GM06990 (cell line): ENCODE results near the gene IL20RB.
"Not testable (repeated sequence)": the region's sequence is repeated elsewhere in the genome, so short reads cannot be mapped to it uniquely, and the experiment has no call there.

Experiments used
- DNase-seq: peaks from one replicate; pipeline ENCODE4 v3.0.0-alpha.2; 2011; ENCODE audit not compliant: insufficient read length; ENCODE audit errors: extremely low read depth
- H3K27me3 ChIP-seq: replicated peaks from 2 replicates; pipeline ENCODE4 v1.6.0; 2011; ENCODE audit warnings: low read length; ENCODE audit not compliant: control insufficient read depth, insufficient read depth
- H3K36me3 ChIP-seq: 2 replicates; pipeline ENCODE4 v1.5.1; 2011; ENCODE audit warnings: low read length; ENCODE audit not compliant: control insufficient read depth, insufficient read depth
- H3K4me3 ChIP-seq: replicated peaks from 2 replicates; pipeline ENCODE4 v1.5.1; 2011; ENCODE audit warnings: low read depth, mild to moderate bottlenecking, control low read depth, low read length
- TF ChIP-seq, protein P1 (sequence below): IDR thresholded peaks from 2 replicates; pipeline ENCODE4 v1.5.1; 2011; ENCODE audit warnings: low read length, control low read depth, mild to moderate bottlenecking, inconsistent platforms; ENCODE audit not compliant: insufficient read depth, poor library complexity, severe bottlenecking

IL20RB gene

DNA sequence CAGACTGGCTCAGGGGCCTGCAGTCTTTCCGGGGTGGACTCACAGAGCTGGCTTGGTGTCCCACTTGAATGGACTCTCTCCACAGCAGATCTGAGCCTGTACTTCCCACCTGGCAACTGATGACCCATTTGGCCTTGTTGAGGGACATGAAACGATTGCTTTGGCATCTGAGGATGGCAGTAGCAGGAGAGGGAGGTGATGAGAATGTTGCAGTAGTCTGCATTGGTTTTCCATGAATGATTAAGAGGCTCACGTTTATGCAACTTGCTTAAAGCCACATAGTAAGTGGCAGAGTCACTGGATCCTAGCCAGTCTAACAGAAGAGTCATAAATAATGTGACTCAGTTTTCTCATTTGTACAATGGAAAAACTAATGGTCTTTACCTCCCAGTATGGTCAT lies 21.9 kb downstream of the IL20RB start:
- TF ChIP-seq, protein P1, sequence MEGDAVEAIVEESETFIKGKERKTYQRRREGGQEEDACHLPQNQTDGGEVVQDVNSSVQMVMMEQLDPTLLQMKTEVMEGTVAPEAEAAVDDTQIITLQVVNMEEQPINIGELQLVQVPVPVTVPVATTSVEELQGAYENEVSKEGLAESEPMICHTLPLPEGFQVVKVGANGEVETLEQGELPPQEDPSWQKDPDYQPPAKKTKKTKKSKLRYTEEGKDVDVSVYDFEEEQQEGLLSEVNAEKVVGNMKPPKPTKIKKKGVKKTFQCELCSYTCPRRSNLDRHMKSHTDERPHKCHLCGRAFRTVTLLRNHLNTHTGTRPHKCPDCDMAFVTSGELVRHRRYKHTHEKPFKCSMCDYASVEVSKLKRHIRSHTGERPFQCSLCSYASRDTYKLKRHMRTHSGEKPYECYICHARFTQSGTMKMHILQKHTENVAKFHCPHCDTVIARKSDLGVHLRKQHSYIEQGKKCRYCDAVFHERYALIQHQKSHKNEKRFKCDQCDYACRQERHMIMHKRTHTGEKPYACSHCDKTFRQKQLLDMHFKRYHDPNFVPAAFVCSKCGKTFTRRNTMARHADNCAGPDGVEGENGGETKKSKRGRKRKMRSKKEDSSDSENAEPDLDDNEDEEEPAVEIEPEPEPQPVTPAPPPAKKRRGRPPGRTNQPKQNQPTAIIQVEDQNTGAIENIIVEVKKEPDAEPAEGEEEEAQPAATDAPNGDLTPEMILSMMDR, result no peak
- no peak overlapping the region for H3K4me3 ChIP-seq
- no peaks in the 10 kb centered on the region for H3K27me3 ChIP-seq
- no peaks in the 10 kb centered on the region for H3K36me3 ChIP-seq
- DNase-seq, result no peak

GRCh38 chr3:136982033-136982432 lies 24.2 kb downstream of the IL20RB start:
- DNase-seq, result no peak
- no peaks in the 10 kb centered on the region for H3K27me3 ChIP-seq
- H3K4me3 ChIP-seq, result no peak overlapping the region
- H3K36me3 ChIP-seq, result no peaks in the 10 kb centered on the region
- TF ChIP-seq, protein P1, result no peak

DNA sequence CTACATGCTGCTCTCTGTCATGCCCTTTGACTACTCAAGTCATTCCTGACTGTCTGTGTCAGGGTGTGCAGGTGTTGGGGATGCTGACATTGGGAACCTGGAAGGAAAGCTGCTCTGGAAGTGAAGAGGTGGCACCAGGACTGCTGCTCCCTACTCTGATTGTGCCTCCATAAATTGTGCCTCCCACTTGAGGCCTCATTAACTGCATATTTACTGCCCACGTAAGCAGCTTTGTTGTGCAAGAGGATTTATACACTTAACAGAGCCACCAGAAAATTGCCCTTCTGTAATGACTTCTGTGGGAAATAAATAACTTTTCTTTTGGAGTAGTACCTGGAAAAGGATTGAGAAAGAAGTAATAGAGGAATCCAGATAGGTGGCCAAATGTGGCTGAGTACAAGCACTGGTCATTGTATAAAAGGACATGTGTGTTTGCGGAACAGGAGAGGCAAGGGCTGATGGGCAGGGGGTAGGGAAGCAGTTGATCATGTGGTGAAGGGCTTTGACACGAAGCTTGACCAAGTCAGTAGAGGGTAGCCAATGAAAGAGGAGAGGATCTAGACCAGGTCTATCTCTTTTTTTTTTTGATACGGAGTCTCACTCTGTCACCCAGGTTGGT lies 24.8 kb downstream of the IL20RB start:
- TF ChIP-seq, protein P1, result no peak
- DNase-seq, result no peak
- no peak overlapping the region for H3K4me3 ChIP-seq
- H3K27me3 ChIP-seq, result no peaks in the 10 kb centered on the region
- H3K36me3 ChIP-seq, result no peaks in the 10 kb centered on the region

DNA sequence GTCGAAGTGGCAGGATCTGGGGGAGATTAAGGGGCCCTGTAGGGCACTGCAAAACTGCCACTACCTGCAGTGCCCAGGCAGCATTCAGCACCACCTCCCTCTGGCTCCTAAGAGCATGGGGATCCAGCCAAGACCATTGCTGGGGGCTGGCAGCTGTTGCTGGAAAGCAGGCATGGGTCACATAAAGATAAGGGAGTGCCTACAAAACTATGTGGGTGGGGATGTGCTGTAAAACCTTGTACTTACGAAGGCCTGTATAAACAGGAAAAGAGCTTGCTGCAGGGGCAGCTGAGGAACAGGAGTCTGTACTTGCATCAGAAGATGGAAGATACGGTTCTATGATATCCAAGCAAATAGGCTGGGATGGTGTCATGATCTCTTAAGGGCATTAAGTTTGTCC lies 27.1 kb downstream of the IL20RB start:
- Histone ChIP-seq H3K4me3 (no peak overlapping the region), H3K27me3 (no peaks in the 10 kb centered on the region), H3K36me3 (no peaks in the 10 kb centered on the region)
- TF ChIP-seq, protein P1, result no peak
- no peak for DNase-seq

DNA sequence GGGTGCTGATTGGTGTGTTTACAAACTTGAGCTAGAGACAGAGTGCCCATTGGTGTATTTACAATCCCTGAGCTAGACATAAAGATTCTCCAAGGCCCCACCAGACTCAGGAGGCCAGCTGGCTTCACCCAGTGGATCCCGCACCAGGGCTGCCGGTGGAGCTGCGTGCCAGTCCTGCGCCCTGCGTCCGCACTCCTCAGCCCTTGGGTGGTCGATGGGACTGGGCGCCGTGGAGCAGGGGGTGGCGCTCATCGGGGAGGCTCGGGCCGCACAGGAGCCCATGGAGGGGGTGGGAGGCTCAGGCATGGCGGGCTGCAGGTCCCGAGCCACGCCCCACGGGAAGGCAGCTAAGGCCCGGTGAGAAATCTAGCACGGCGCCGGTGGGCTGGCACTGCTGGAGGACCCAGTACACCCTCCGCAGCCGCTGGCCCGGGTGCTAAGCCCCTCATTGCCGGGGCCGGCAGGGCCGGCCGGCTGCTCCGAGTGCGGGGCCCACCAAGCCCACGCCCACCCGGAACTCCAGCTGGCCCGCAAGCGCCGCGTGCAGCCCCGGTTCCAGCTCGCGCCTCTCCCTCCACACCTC lies 29.7 kb downstream of the IL20RB start:
- H3K27me3 ChIP-seq, H3K36me3 ChIP-seq, DNase-seq, H3K4me3 ChIP-seq: not testable (repeated sequence)

DNA sequence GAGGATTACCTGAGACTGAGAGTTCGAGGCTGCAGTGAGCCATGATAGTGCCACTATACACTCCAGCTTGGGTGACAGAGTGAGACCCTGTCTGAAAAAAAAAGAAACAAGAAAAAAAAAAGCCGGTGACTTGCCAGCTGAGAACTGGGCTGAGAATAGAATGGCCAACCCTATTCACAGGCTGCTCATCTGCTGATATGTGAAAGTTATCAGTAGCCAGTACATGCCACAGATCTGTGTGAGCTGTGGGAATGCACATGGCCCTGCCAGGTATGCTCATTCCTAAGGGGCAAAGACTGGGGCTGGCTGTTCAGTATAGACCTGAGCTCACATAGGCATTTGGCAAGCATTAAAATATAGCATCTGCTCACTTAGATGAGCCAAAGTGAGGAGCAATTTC lies 30.9 kb downstream of the IL20RB start:
- TF ChIP-seq, protein P1, result no peak
- no peak for DNase-seq
- Histone ChIP-seq H3K27me3 (no peaks in the 10 kb centered on the region), H3K4me3 (no peak overlapping the region), H3K36me3 (no peaks in the 10 kb centered on the region)
